ENCODE measurements around the gene ENTPD2. TPM values are rescaled to one million over a fixed set of nuclear protein-coding genes. Genes with fewer than 3 reads are reported as not detected.
"Not testable (repeated sequence)": the region's sequence is repeated elsewhere in the genome, so short reads cannot be mapped to it uniquely, and the experiment has no call there.

Gene ENTPD2
- total and polyA plus RNA-seq, 12 donors: 0.28 to 1.7 (median 0.49) TPM; not detected in 6

DNA sequence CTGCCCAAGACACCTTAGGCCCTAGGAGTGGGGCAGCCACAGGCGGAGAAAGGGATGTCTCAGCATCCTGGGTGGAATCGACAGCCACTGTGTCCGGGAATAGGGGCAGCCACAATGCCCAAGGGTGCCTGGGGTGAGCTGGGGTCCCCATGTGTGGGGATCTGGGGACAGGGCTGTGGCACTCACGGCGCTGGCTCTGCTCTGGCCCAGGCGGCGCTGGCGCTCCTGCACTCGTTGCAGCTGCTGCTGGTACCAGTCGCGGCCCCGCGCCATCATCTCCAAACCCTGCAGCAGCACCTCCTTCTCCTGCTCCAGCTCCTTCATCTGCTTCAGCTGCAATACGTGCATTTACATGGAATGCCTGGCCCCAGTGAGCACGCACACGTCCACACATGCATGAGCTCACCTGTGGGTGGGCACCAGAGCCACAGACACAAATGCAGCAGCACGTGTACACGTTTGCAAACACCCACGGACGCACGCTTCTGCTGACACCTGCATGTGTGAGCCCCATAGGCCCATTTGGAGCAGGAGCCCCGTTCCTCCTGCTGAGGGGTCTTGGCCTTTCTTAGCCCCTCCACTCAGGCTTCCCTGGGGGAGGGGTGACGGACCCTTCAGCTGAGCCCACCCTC is 11.6 kb upstream of the ENTPD2 start:
- intact Hi-C loops (cut with DNase I): no loop called here
- TF ChIP-seq POLR2A (IDR thresholded peaks at IDR 0.05): no peak
- TF ChIP-seq, protein P1, sequence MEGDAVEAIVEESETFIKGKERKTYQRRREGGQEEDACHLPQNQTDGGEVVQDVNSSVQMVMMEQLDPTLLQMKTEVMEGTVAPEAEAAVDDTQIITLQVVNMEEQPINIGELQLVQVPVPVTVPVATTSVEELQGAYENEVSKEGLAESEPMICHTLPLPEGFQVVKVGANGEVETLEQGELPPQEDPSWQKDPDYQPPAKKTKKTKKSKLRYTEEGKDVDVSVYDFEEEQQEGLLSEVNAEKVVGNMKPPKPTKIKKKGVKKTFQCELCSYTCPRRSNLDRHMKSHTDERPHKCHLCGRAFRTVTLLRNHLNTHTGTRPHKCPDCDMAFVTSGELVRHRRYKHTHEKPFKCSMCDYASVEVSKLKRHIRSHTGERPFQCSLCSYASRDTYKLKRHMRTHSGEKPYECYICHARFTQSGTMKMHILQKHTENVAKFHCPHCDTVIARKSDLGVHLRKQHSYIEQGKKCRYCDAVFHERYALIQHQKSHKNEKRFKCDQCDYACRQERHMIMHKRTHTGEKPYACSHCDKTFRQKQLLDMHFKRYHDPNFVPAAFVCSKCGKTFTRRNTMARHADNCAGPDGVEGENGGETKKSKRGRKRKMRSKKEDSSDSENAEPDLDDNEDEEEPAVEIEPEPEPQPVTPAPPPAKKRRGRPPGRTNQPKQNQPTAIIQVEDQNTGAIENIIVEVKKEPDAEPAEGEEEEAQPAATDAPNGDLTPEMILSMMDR (IDR thresholded peaks at IDR 0.05): no peak
- WGBS, 4 donors: 90 to 95% (median 94%) methylated on average over 15 to 23 of the region's 23 CpGs
- Histone ChIP-seq H3K4me3 (no peak overlapping the region), H3K27me3 (peaks cover 12% of the 10 kb centered on the region), H3K27ac (no peak overlapping the region), H3K4me1 (replicated peaks in 1 of 2) (no peaks in the 10 kb centered on the region), H3K36me3 (replicated peaks in 1 of 2) (no peaks in the 10 kb centered on the region), H3K9me3 (replicated peaks in 1 of 3) (no peaks in the 10 kb centered on the region)
- DNase-seq: no peak

DNA sequence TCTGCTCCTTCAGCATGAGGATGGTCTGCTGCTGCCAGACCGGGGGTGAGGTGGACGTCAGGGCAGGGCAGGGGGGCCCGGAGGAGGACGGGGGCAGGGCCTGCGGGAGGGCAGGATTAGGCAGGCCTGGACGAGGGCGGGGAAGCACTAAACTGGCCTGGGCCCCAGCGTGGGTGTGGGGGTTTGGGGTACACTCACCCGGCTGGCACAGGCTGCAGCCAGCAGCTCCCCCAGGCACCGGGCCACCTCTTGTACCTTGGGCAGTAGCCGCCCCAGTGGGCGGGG is 11.0 kb upstream of the ENTPD2 start:
- intact Hi-C loops (cut with DNase I): no loop called here
- no peaks in the 10 kb centered on the region for H3K9me3 ChIP-seq (replicated peaks in 1 of 3)

DNA sequence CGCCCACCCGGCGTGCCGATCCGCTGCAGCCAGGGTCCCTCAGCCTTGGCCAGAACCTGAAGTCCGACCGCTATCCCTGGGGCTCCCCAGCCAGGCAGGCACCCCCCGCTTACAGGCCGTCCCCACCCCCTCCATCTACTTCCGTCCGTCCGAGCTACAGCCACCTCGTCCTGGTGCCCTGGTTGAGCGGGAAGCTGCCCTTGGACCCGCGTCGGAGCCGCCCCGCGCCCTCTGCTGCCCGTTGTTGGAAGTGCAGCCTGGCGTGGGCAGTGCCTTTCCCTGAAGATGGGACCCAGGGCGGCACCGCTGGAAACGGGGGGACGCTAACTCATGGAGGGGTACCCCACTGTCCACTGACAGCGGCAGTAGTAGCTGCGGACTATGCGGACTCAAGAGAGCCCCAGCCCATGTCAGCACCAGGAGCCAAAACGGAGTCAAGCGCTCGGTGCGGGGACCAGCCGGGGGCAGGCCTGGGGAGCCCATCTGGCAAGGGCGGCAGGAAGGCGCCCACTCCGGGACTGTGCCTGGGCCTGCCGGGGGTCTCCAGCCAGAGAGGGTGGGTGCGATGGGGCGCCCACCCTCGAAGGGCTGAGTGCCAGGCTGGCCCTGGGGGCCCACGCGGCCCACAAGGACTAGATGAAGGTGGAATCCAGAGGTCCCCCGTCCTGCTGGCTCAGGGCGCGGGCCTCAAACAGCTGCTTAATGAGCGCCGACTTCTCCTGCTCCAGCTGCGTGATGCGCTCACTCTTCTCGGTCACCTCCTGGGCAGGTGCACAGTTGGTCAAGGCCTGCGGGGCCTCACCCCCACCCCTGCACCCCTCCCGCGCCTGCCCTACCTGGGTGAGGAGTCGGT is 10.4 kb upstream of the ENTPD2 start:
- Histone ChIP-seq H3K27ac (no peak overlapping the region), H3K4me3 (no peak overlapping the region), H3K36me3 (replicated peaks in 1 of 2) (no peaks in the 10 kb centered on the region), H3K27me3 (peaks cover 7% of the 10 kb centered on the region), H3K4me1 (replicated peaks in 1 of 2) (no peaks in the 10 kb centered on the region), H3K9me3 (replicated peaks in 1 of 3) (no peaks in the 10 kb centered on the region)
- peak; percentile 59 to 84 (median 74) for DNase-seq
- WGBS, 4 donors: 44 to 75% (median 57%) methylated on average over 20 to 55 of the region's 55 CpGs
- intact Hi-C loops (cut with DNase I): no loop called here
- no peak for TF ChIP-seq POLR2A (IDR thresholded peaks at IDR 0.05)
- TF ChIP-seq, protein P1 (IDR thresholded peaks at IDR 0.05): peak; percentile 84 to 98 (median 94)

More for the DNA sequence above, 11.0 kb upstream of the ENTPD2 start:
- DNase-seq: no peak
- H3K4me3 ChIP-seq: no peak overlapping the region
- no peaks in the 10 kb centered on the region for H3K36me3 ChIP-seq (replicated peaks in 1 of 2)
- H3K4me1 ChIP-seq (replicated peaks in 1 of 2): no peaks in the 10 kb centered on the region
- TF ChIP-seq, protein P1 (IDR thresholded peaks at IDR 0.05): no peak
- H3K27ac ChIP-seq: no peak overlapping the region
- peaks cover 12% of the 10 kb centered on the region for H3K27me3 ChIP-seq
- WGBS, 4 donors: 40 to 90% (median 86%) methylated on average over 1 to 12 of the region's 12 CpGs; no CpG with 5 or more reads in 1 of the 4 donors

DNA sequence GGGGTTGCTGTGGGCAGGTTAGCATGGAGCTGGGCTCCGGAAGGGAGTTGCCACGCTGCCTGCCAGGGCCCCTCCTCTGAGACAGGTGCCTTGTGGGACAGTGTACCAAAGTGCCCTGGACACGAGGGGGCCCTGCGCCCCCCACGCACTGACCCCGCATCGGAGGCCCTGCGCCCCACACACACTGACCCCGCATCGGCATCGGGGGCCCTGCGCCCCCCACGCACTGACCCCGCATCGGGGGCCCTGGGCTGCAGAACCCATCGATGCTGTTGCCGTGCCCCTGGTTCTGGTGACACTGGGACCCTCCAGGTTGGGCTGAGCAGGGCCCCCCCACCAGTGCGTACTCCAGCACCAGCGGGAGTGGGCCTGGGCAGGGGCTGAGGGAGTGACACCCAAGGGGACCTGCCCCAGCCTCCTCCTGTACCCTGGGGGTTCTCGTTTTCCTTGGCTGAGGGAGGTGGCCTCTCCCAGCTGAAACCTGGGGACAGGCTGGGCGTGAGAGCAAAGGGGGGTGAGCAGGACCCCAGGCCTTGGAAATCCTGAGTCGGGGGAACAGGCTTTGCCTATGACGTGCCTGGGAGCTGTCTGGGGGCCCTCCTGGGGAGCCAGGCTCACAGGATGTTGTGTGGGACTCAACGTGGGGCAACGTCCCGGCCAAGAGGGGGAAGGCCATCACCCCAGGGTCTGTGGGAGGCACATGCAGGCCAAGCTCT is 9.6 kb upstream of the ENTPD2 start:
- Histone ChIP-seq H3K4me1 (replicated peaks in 1 of 2) (no peaks in the 10 kb centered on the region), H3K9me3 (replicated peaks in 1 of 3) (no peaks in the 10 kb centered on the region), H3K4me3 (no peak overlapping the region), H3K27ac (no peak overlapping the region), H3K27me3 (no peaks in the 10 kb centered on the region), H3K36me3 (replicated peaks in 1 of 2) (no peaks in the 10 kb centered on the region)
- DNase-seq: no peak
- intact Hi-C loops (cut with DNase I): no loop called here
- TF ChIP-seq POLR2A (IDR thresholded peaks at IDR 0.05): no peak
- TF ChIP-seq, protein P1 (IDR thresholded peaks at IDR 0.05): no peak
- WGBS, 4 donors: 64 to 90% (median 78%) methylated on average over 2 to 26 of the region's 26 CpGs

DNA sequence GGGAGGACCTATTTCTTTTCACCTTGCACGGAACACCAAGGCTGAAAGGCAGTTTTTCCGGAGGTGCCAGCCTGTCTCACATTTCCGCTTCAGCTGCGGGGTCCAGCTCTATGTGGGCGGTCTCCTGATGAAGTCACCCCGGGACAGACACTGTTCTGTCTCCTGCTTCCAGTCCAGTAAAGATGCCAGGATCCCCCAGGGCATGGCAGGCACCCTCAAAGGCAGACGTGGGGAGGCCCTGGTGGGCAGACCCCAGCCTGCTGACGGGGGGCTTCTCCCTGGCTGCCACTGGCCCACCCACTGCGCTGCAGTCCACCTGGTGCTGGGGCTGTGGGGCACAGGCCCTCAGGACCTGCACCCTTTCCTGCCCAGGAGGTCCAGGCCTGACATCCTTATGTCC is 8.9 kb upstream of the ENTPD2 start:
- DNase-seq; H3K4me1 ChIP-seq (replicated peaks in 1 of 2); H3K36me3 ChIP-seq (replicated peaks in 1 of 2); H3K4me3 ChIP-seq; H3K27ac ChIP-seq; H3K27me3 ChIP-seq; H3K9me3 ChIP-seq (replicated peaks in 1 of 3); intact Hi-C loops (cut with DNase I): not testable (repeated sequence)
- 75 to 96% (median 89%) methylated on average over 5 to 7 of the region's 9 CpGs; no CpG with 5 or more reads in 1 of the 4 donors for WGBS, 4 donors

All from adrenal gland (tissue), 12 donors.